Nephron (organoid): Measurements from ENCODE around the gene DGKH.
A peak's percentile ranks its signal among the peaks of the same experiment; 100 is the strongest.

Experiments
- H3K27ac Mint-ChIP-seq, 3 experiments: 2 replicates each; pipeline ENCODE4 v1.8.0; 2020; ENCODE audit warnings: mixed read lengths in 3 of 3, mild to moderate bottlenecking in 2 of 3, moderate library complexity in 1 of 3
- H3K27me3 Mint-ChIP-seq: 2 replicates; pipeline ENCODE4 v1.8.0; 2021; ENCODE audit warnings: low read depth, mild to moderate bottlenecking, moderate library complexity, mixed read lengths
- H3K36me3 Mint-ChIP-seq: 2 replicates; pipeline ENCODE4 v1.8.0; 2020; ENCODE audit warnings: low read depth, mixed read lengths
- H3K4me1 Mint-ChIP-seq: 2 replicates; pipeline ENCODE4 v1.8.0; 2020; ENCODE audit warnings: mixed read lengths
- H3K4me3 Mint-ChIP-seq, 3 experiments: 2 replicates each; pipeline ENCODE4 v1.8.0; 2020; ENCODE audit warnings: mild to moderate bottlenecking in 3 of 3, mixed read lengths in 3 of 3, moderate library complexity in 2 of 3
- H3K9me3 Mint-ChIP-seq: 2 replicates; pipeline ENCODE4 v1.8.0; 2020; ENCODE audit warnings: mixed read lengths
- CTCF ChIP-seq, 3 experiments: fragments of 200-600 bp; sonication (generic); IDR thresholded peaks; one replicate each; pipeline ENCODE4 v1.5.0; 2021; ENCODE audit warnings: antibody characterized with exemption in 3 of 3; ENCODE audit not compliant: unreplicated experiment in 3 of 3

Gene DGKH

GRCh38 chr13:42255886-42256285, 207.4 kb downstream of the DGKH start:
- Mint-ChIP-seq H3K36me3 (peaks cover 6% of the 10 kb centered on the region), H3K4me3 (no peak overlapping the region), H3K27me3 (no peaks in the 10 kb centered on the region), H3K27ac (no peak overlapping the region), H3K9me3 (peaks cover 5% of the 10 kb centered on the region), H3K4me1 (no peaks in the 10 kb centered on the region)
- TF ChIP-seq CTCF (IDR thresholded peaks at IDR 0.05; ENCODE audit: unreplicated experiment in 3 of 3) = no peak

GRCh38 chr13:42258747-42259146, 210.3 kb downstream of the DGKH start:
- no peaks in the 10 kb centered on the region for H3K27me3 Mint-ChIP-seq
- TF ChIP-seq CTCF (IDR thresholded peaks at IDR 0.05; ENCODE audit: unreplicated experiment in 3 of 3) = no peak
- peaks cover 11% of the 10 kb centered on the region for H3K9me3 Mint-ChIP-seq
- peaks cover 10% of the 10 kb centered on the region for H3K36me3 Mint-ChIP-seq
- H3K27ac Mint-ChIP-seq = no peak overlapping the region
- no peak overlapping the region for H3K4me3 Mint-ChIP-seq
- H3K4me1 Mint-ChIP-seq = no peaks in the 10 kb centered on the region

- TF ChIP-seq CTCF (IDR thresholded peaks at IDR 0.05; ENCODE audit: unreplicated experiment in 3 of 3) = no peak
- H3K9me3 Mint-ChIP-seq = peaks cover 11% of the 10 kb centered on the region
- no peak overlapping the region for H3K4me3 Mint-ChIP-seq
- H3K27me3 Mint-ChIP-seq = no peaks in the 10 kb centered on the region
- H3K4me1 Mint-ChIP-seq = no peaks in the 10 kb centered on the region
- H3K36me3 Mint-ChIP-seq = peaks cover 10% of the 10 kb centered on the region
- peak overlapping the region in 1 of 3 experiments; percentile 51 for H3K27ac Mint-ChIP-seq
These were observed 211.1 kb downstream of the DGKH start for GRCh38 chr13:42259515-42259914.

- Mint-ChIP-seq H3K36me3 (peaks cover 10% of the 10 kb centered on the region), H3K4me1 (peaks cover 6% of the 10 kb centered on the region), H3K27ac (no peak overlapping the region), H3K4me3 (no peak overlapping the region), H3K9me3 (peaks cover 11% of the 10 kb centered on the region), H3K27me3 (no peaks in the 10 kb centered on the region)
- no peak for TF ChIP-seq CTCF (IDR thresholded peaks at IDR 0.05; ENCODE audit: unreplicated experiment in 3 of 3)
These were observed 212.6 kb downstream of the DGKH start for GRCh38 chr13:42260903-42261654.

- H3K9me3 Mint-ChIP-seq = peaks cover 16% of the 10 kb centered on the region
- H3K4me3 Mint-ChIP-seq = no peak overlapping the region
- H3K36me3 Mint-ChIP-seq = peaks cover 12% of the 10 kb centered on the region
- no peaks in the 10 kb centered on the region for H3K27me3 Mint-ChIP-seq
- TF ChIP-seq CTCF (IDR thresholded peaks at IDR 0.05; ENCODE audit: unreplicated experiment in 3 of 3) = no peak
- H3K27ac Mint-ChIP-seq = peak overlapping the region; percentile 33 to 53 (median 47)
- peaks cover 48% of the 10 kb centered on the region for H3K4me1 Mint-ChIP-seq
These were observed 218.0 kb downstream of the DGKH start for GRCh38 chr13:42266473-42266872.
